ENCODE measurements around the gene GATA2.

The GATA2 gene

GRCh38 chr3:128483657-128484403 is 9.2 kb downstream of the GATA2 start:
- H3K4me3 ChIP-seq (ENCODE audit: low read depth, low read length) = peak overlapping the region; percentile 26
- no peak for DNase-seq (ENCODE audit: low read depth, low spot score)
- no peak for TF ChIP-seq CTCF (IDR thresholded peaks at IDR 0.05; ENCODE audit: insufficient read depth, low read length, missing control alignments)
- ChIA-PET CTCF (interaction anchor here (0.8 to 4.0 kb wide), 11 partner anchors 11 to 388 kb away, joined by 3 to 29 read pairs (median 6); no protein-coding TSS in a partner anchor), POLR2A (interaction anchor here (1.1 kb wide), 1 partner anchor 58 kb away, joined by 4 read pairs; no protein-coding TSS in a partner anchor)

GRCh38 chr3:128482666-128483656 is 10.0 kb downstream of the GATA2 start:
- POLR2A ChIA-PET = interaction anchor here (1.1 kb wide), 1 partner anchor 57 kb away, joined by 4 read pairs; no protein-coding TSS in a partner anchor
- peak; percentile 36 for DNase-seq (ENCODE audit: low read depth, low spot score)
- CTCF ChIA-PET = interaction anchor here (0.6 to 4.0 kb wide), 13 partner anchors 7 to 388 kb away, joined by 3 to 29 read pairs (median 6); no protein-coding TSS in a partner anchor
- peak overlapping the region; percentile 26 for H3K4me3 ChIP-seq (ENCODE audit: low read depth, low read length)
- no peak for TF ChIP-seq CTCF (IDR thresholded peaks at IDR 0.05; ENCODE audit: insufficient read depth, low read length, missing control alignments)

GRCh38 chr3:128482175-128482574 is 10.8 kb downstream of the GATA2 start:
- no peak overlapping the region for H3K4me3 ChIP-seq (ENCODE audit: low read depth, low read length)
- POLR2A ChIA-PET = no interaction called here
- CTCF ChIA-PET = interaction anchor here (0.6 to 4.0 kb wide), 9 partner anchors 8 to 387 kb away, joined by 3 to 29 read pairs (median 8); no protein-coding TSS in a partner anchor
- TF ChIP-seq CTCF (IDR thresholded peaks at IDR 0.05; ENCODE audit: insufficient read depth, low read length, missing control alignments) = no peak
- no peak for DNase-seq (ENCODE audit: low read depth, low spot score)

GRCh38 chr3:128481438-128481942 is 11.5 kb downstream of the GATA2 start:
- POLR2A ChIA-PET = no interaction called here
- no peak overlapping the region for H3K4me3 ChIP-seq (ENCODE audit: low read depth, low read length)
- TF ChIP-seq CTCF (IDR thresholded peaks at IDR 0.05; ENCODE audit: insufficient read depth, low read length, missing control alignments) = no peak
- DNase-seq (ENCODE audit: low read depth, low spot score) = no peak
- CTCF ChIA-PET = interaction anchor here (1.3 to 4.0 kb wide), 5 partner anchors 9 to 103 kb away, joined by 3 to 29 read pairs (median 8); no protein-coding TSS in a partner anchor

- POLR2A ChIA-PET = no interaction called here
- TF ChIP-seq CTCF (IDR thresholded peaks at IDR 0.05; ENCODE audit: insufficient read depth, low read length, missing control alignments) = no peak
- no peak for DNase-seq (ENCODE audit: low read depth, low spot score)
- no peak overlapping the region for H3K4me3 ChIP-seq (ENCODE audit: low read depth, low read length)
- CTCF ChIA-PET = interaction anchor here (0.7 to 4.0 kb wide), 6 partner anchors 9 to 104 kb away, joined by 3 to 29 read pairs (median 6); no protein-coding TSS in a partner anchor
These were observed 12.1 kb downstream of the GATA2 start for GRCh38 chr3:128480717-128481437.

Measured in AG04449 (cell line).